ENCODE measurements around the gene LAMB3.

The LAMB3 gene

DNA sequence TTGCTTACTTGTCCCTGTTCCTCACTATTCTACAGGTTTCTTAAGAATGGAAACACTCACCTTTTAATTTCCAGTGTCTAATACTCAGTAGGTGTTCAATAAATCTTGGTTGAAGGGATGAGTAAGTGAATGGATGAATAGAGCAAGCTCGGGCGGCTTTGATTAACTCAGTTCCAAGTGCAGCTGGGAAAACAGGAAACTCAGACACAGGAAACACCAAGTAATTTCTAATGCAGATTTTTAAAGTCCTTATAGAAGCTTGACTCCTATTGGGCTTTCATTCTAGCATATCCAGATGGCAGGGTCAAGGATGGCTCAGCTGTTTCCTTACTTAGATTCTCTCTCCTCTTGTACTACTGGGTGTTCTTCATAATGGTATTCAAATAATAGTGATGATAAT is 54.7 kb downstream of the LAMB3 start:
- no peaks in the 10 kb centered on the region for H3K36me3 ChIP-seq (ENCODE audit: control insufficient read depth in 4 of 4, insufficient read depth in 4 of 4, low read length in 3 of 4)
- H3K27ac ChIP-seq (ENCODE audit: insufficient read depth in 1 of 2, low read depth in 1 of 2, low read length in 2 of 2, poor library complexity in 1 of 2, severe bottlenecking in 2 of 2) = no peak overlapping the region
- H3K9me3 ChIP-seq (ENCODE audit: control extremely low read depth in 1 of 5, control insufficient read depth in 4 of 5, insufficient read depth in 2 of 5, low read depth in 1 of 5, low read length in 4 of 5) = no peaks in the 10 kb centered on the region
- no peak for DNase-seq
- peaks cover 2 to 7% (median 4%) of the 10 kb centered on the region in 5 experiments for H3K27me3 ChIP-seq (replicated peaks in 2 of 5; ENCODE audit: control insufficient read depth in 4 of 5, insufficient read depth in 5 of 5, low read length in 4 of 5)
- ChIA-PET POLR2A (no interaction called here), CTCF (interaction anchor here (0.8 to 2.9 kb wide), 7 partner anchors 10 to 105 kb away, joined by 3 to 9 read pairs (median 3); no protein-coding TSS in a partner anchor)
- no peaks in the 10 kb centered on the region for H3K4me1 ChIP-seq (ENCODE audit: control extremely low read depth in 1 of 4, control insufficient read depth in 4 of 4, insufficient read depth in 4 of 4, low read length in 3 of 4)
- WGBS (ENCODE audit: insufficient coverage) = 70% methylated on average over 2 of the region's 2 CpGs
- no peak overlapping the region for H3K4me3 ChIP-seq (ENCODE audit: control insufficient read depth in 1 of 7, extremely low read depth in 1 of 7, insufficient read depth in 4 of 7, low read depth in 2 of 7, low read length in 6 of 7)

DNA sequence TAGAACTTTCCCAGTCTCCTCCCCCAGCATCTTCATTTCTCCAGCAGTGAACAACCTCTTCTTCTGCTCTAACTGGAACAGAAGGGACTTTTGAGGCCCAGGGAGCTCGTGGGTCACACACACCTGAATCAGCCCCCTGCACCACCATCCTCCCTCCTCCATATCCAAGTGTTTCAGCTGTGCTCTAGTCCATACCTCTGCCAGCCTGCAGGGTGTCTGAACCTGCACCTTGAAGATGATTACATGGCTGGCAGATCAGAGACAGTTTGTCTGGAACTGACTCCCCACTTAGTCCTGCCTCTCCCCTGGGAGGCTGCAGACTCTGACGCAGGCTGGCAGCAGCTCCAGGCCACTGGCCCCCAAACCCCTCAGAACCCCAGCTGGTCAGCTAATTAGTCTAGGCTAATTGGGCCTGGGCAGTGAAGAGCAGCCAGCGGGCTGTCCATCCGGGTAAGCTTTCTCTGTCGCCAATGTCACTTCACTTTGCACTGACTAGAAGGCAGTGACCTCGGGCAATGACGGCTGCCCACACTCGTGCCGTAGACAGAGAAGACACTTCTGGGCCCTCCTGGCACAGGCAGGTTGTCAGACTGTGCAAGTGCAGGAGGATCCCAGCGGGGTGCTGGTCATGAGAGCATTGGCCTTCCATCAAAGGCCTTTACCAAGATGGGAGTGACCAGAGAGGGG is 56.5 kb downstream of the LAMB3 start:
- WGBS (ENCODE audit: insufficient coverage) = 91% methylated on average over 10 of the region's 10 CpGs
- Histone ChIP-seq H3K9me3 (ENCODE audit: control extremely low read depth in 1 of 5, control insufficient read depth in 4 of 5, insufficient read depth in 2 of 5, low read depth in 1 of 5, low read length in 4 of 5) (no peaks in the 10 kb centered on the region), H3K27me3 (replicated peaks in 2 of 5; ENCODE audit: control insufficient read depth in 4 of 5, insufficient read depth in 5 of 5, low read length in 4 of 5) (peaks cover 2 to 8% (median 4%) of the 10 kb centered on the region in 5 experiments), H3K36me3 (ENCODE audit: control insufficient read depth in 4 of 4, insufficient read depth in 4 of 4, low read length in 3 of 4) (no peaks in the 10 kb centered on the region), H3K27ac (ENCODE audit: insufficient read depth in 1 of 2, low read depth in 1 of 2, low read length in 2 of 2, poor library complexity in 1 of 2, severe bottlenecking in 2 of 2) (no peak overlapping the region), H3K4me1 (ENCODE audit: control extremely low read depth in 1 of 4, control insufficient read depth in 4 of 4, insufficient read depth in 4 of 4, low read length in 3 of 4) (no peaks in the 10 kb centered on the region), H3K4me3 (ENCODE audit: control insufficient read depth in 1 of 7, extremely low read depth in 1 of 7, insufficient read depth in 4 of 7, low read depth in 2 of 7, low read length in 6 of 7) (no peak overlapping the region)
- POLR2A ChIA-PET = no interaction called here
- DNase-seq = no peak
- CTCF ChIA-PET = interaction anchor here (0.8 to 2.9 kb wide), 3 partner anchors 9 to 50 kb away, joined by 3 to 7 read pairs (median 3); no protein-coding TSS in a partner anchor

DNA sequence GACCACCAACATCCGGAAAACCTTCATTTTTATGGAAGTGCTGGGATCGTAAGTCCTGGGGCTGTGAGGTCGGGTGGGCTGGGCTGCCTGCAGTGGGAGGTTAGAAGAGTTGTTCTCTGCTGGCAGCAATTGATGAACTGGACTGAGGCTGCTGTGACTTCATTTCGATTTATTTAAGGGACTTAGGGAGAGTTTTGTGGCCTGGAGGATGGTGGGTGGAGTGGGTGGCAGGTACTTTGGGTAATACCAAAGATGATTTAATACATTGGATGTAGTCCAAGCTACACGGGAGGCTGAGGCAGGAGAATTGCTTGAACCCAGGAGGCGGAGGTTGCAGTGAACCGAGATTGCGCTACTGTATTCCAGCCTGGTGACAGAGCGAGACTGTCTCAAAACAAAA is 57.2 kb downstream of the LAMB3 start:
- POLR2A ChIA-PET = no interaction called here

DNA sequence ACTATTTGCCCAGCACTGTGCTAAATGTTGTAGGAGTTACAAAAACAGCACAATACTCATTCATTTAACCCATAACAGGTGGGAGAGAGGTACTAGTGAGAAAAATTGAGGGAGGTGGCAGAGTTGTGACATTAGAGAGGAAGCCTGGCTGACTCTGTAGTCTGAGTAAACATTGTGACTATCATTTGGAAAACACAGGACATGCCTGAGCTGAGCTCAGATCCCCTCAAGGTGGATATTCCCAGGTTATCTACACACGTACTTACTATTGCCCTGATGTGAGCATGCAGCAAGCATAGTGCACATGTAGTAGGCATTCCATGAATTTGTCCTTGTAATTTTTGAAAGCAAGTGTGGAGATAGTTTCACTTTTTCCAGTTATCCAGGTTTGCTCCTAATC is 57.8 kb downstream of the LAMB3 start:
- ChIA-PET CTCF (interaction anchor here (1.0 to 1.3 kb wide), 4 partner anchors 8 to 18 kb away, joined by 3 read pairs; partner anchors contain the start of gene CAMK1G), POLR2A (no interaction called here)

More for the DNA sequence above, 57.2 kb downstream of the LAMB3 start:
- no peak overlapping the region for H3K4me3 ChIP-seq (ENCODE audit: control insufficient read depth in 1 of 7, extremely low read depth in 1 of 7, insufficient read depth in 4 of 7, low read depth in 2 of 7, low read length in 6 of 7)
- no peak for DNase-seq
- H3K27me3 ChIP-seq (replicated peaks in 2 of 5; ENCODE audit: control insufficient read depth in 4 of 5, insufficient read depth in 5 of 5, low read length in 4 of 5) = peaks cover 0 to 7% (median 2%) of the 10 kb centered on the region in 5 experiments
- WGBS (ENCODE audit: insufficient coverage) = 82% methylated on average over 8 of the region's 9 CpGs
- CTCF ChIA-PET = interaction anchor here (0.8 to 1.3 kb wide), 3 partner anchors 8 to 51 kb away, joined by 3 read pairs; no protein-coding TSS in a partner anchor
- no peaks in the 10 kb centered on the region for H3K9me3 ChIP-seq (ENCODE audit: control extremely low read depth in 1 of 5, control insufficient read depth in 4 of 5, insufficient read depth in 2 of 5, low read depth in 1 of 5, low read length in 4 of 5)
- H3K36me3 ChIP-seq (ENCODE audit: control insufficient read depth in 4 of 4, insufficient read depth in 4 of 4, low read length in 3 of 4) = no peaks in the 10 kb centered on the region
- no peak overlapping the region for H3K27ac ChIP-seq (ENCODE audit: insufficient read depth in 1 of 2, low read depth in 1 of 2, low read length in 2 of 2, poor library complexity in 1 of 2, severe bottlenecking in 2 of 2)
- no peaks in the 10 kb centered on the region for H3K4me1 ChIP-seq (ENCODE audit: control extremely low read depth in 1 of 4, control insufficient read depth in 4 of 4, insufficient read depth in 4 of 4, low read length in 3 of 4)

DNA sequence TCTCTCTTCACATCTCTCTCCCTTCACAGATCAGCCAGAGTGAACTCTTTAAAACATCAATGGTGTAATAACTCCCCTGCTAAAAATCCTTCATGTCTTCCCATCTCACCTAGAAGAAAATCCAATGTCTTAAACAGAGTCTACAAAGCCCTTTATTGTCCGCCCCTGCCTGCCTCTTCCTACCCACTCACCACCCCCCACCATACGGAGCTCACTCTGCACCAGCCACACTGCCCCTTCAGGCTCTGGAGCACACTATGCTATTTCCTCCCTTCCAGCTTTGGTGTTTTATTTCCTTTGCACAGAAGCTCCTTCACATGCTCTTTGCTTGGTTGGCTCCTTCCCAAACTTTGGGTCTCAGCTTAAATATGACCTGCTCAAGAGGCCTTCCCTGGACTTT is 58.5 kb downstream of the LAMB3 start:
- CTCF ChIA-PET = interaction anchor here (1.0 to 1.1 kb wide), 2 partner anchors 10 to 11 kb away, joined by 3 read pairs; partner anchors contain the start of gene CAMK1G
- no peaks in the 10 kb centered on the region for H3K36me3 ChIP-seq (ENCODE audit: control insufficient read depth in 4 of 4, insufficient read depth in 4 of 4, low read length in 3 of 4)
- no peak overlapping the region for H3K4me3 ChIP-seq (ENCODE audit: control insufficient read depth in 1 of 7, extremely low read depth in 1 of 7, insufficient read depth in 4 of 7, low read depth in 2 of 7, low read length in 6 of 7)

More for the DNA sequence above, 57.8 kb downstream of the LAMB3 start:
- peaks cover 0 to 5% (median 0%) of the 10 kb centered on the region in 5 experiments for H3K27me3 ChIP-seq (replicated peaks in 2 of 5; ENCODE audit: control insufficient read depth in 4 of 5, insufficient read depth in 5 of 5, low read length in 4 of 5)
- no peak overlapping the region for H3K4me3 ChIP-seq (ENCODE audit: control insufficient read depth in 1 of 7, extremely low read depth in 1 of 7, insufficient read depth in 4 of 7, low read depth in 2 of 7, low read length in 6 of 7)
- 100% methylated on average over 1 of the region's 1 CpG for WGBS (ENCODE audit: insufficient coverage)
- no peak overlapping the region for H3K27ac ChIP-seq (ENCODE audit: insufficient read depth in 1 of 2, low read depth in 1 of 2, low read length in 2 of 2, poor library complexity in 1 of 2, severe bottlenecking in 2 of 2)
- no peaks in the 10 kb centered on the region for H3K9me3 ChIP-seq (ENCODE audit: control extremely low read depth in 1 of 5, control insufficient read depth in 4 of 5, insufficient read depth in 2 of 5, low read depth in 1 of 5, low read length in 4 of 5)
- no peak for DNase-seq
- no peaks in the 10 kb centered on the region for H3K4me1 ChIP-seq (ENCODE audit: control extremely low read depth in 1 of 4, control insufficient read depth in 4 of 4, insufficient read depth in 4 of 4, low read length in 3 of 4)
- no peaks in the 10 kb centered on the region for H3K36me3 ChIP-seq (ENCODE audit: control insufficient read depth in 4 of 4, insufficient read depth in 4 of 4, low read length in 3 of 4)

DNA sequence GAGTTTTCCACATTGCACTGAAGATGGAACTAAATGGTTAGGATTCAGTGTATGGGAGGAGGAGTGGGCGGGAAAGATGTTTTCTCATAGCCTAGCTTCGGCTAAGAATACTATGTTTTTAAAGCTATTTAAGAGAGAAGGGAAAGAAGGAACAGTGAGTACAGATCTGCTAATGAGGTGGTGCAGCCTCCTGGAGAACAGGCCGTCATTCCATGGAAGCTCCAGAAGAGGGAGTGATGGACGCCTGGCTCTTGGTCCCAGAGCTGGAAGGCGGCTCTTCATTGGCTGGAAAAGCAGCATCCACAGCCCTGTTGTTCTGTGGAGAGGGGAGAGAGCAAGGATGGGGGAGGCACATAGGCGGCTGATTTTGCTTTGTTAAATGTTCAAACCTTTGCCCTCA is 61.8 kb downstream of the LAMB3 start:
- POLR2A ChIA-PET = no interaction called here
- H3K4me1 ChIP-seq (ENCODE audit: control extremely low read depth in 1 of 4, control insufficient read depth in 4 of 4, insufficient read depth in 4 of 4, low read length in 3 of 4) = peaks cover 0 to 8% (median 4%) of the 10 kb centered on the region in 4 experiments
- H3K9me3 ChIP-seq (ENCODE audit: control extremely low read depth in 1 of 5, control insufficient read depth in 4 of 5, insufficient read depth in 2 of 5, low read depth in 1 of 5, low read length in 4 of 5) = no peaks in the 10 kb centered on the region
- H3K27me3 ChIP-seq (replicated peaks in 2 of 5; ENCODE audit: control insufficient read depth in 4 of 5, insufficient read depth in 5 of 5, low read length in 4 of 5) = peaks cover 4 to 27% (median 11%) of the 10 kb centered on the region in 5 experiments
- no peaks in the 10 kb centered on the region for H3K36me3 ChIP-seq (ENCODE audit: control insufficient read depth in 4 of 4, insufficient read depth in 4 of 4, low read length in 3 of 4)
- CTCF ChIA-PET = interaction anchor here (0.7 to 2.7 kb wide), 6 partner anchors 8 to 103 kb away, joined by 4 to 14 read pairs (median 6); no protein-coding TSS in a partner anchor
- H3K27ac ChIP-seq (ENCODE audit: insufficient read depth in 1 of 2, low read depth in 1 of 2, low read length in 2 of 2, poor library complexity in 1 of 2, severe bottlenecking in 2 of 2) = no peak overlapping the region
- H3K4me3 ChIP-seq (ENCODE audit: control insufficient read depth in 1 of 7, extremely low read depth in 1 of 7, insufficient read depth in 4 of 7, low read depth in 2 of 7, low read length in 6 of 7) = no peak overlapping the region
- 94% methylated on average over 5 of the region's 6 CpGs for WGBS (ENCODE audit: insufficient coverage)
- DNase-seq = no peak

More for the DNA sequence above, 58.5 kb downstream of the LAMB3 start:
- Histone ChIP-seq H3K4me1 (ENCODE audit: control extremely low read depth in 1 of 4, control insufficient read depth in 4 of 4, insufficient read depth in 4 of 4, low read length in 3 of 4) (no peaks in the 10 kb centered on the region), H3K9me3 (ENCODE audit: control extremely low read depth in 1 of 5, control insufficient read depth in 4 of 5, insufficient read depth in 2 of 5, low read depth in 1 of 5, low read length in 4 of 5) (no peaks in the 10 kb centered on the region), H3K27me3 (replicated peaks in 2 of 5; ENCODE audit: control insufficient read depth in 4 of 5, insufficient read depth in 5 of 5, low read length in 4 of 5) (peaks cover 0 to 7% (median 0%) of the 10 kb centered on the region in 5 experiments), H3K27ac (ENCODE audit: insufficient read depth in 1 of 2, low read depth in 1 of 2, low read length in 2 of 2, poor library complexity in 1 of 2, severe bottlenecking in 2 of 2) (no peak overlapping the region)
- POLR2A ChIA-PET = no interaction called here
- WGBS (ENCODE audit: insufficient coverage) = 50% methylated on average over 2 of the region's 2 CpGs
- DNase-seq = no peak

DNA sequence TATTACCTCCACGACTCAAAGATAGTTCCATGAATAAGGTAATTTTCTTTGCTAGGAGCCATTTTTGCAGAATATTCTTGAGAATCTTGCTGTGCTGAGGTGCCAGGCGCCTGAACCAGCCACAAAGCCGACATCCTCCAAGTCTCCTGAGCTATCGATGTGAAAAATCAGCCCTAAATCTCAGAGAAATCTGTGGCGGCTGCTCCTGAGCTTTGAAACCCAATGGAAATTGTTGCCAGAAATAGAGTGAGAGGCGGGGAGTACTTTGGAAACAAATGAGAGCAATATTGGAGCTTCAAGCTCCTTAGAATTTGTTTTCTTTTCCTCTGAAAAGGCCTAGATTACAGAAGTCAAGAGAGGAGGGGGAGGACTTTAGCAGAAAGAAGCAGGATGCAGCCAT is 62.4 kb downstream of the LAMB3 start:
- Histone ChIP-seq H3K4me1 (ENCODE audit: control extremely low read depth in 1 of 4, control insufficient read depth in 4 of 4, insufficient read depth in 4 of 4, low read length in 3 of 4) (peaks cover 0 to 11% (median 5%) of the 10 kb centered on the region in 4 experiments), H3K27ac (ENCODE audit: insufficient read depth in 1 of 2, low read depth in 1 of 2, low read length in 2 of 2, poor library complexity in 1 of 2, severe bottlenecking in 2 of 2) (no peak overlapping the region), H3K27me3 (replicated peaks in 2 of 5; ENCODE audit: control insufficient read depth in 4 of 5, insufficient read depth in 5 of 5, low read length in 4 of 5) (peaks cover 9 to 32% (median 17%) of the 10 kb centered on the region in 5 experiments), H3K9me3 (ENCODE audit: control extremely low read depth in 1 of 5, control insufficient read depth in 4 of 5, insufficient read depth in 2 of 5, low read depth in 1 of 5, low read length in 4 of 5) (no peaks in the 10 kb centered on the region), H3K36me3 (ENCODE audit: control insufficient read depth in 4 of 4, insufficient read depth in 4 of 4, low read length in 3 of 4) (no peaks in the 10 kb centered on the region), H3K4me3 (ENCODE audit: control insufficient read depth in 1 of 7, extremely low read depth in 1 of 7, insufficient read depth in 4 of 7, low read depth in 2 of 7, low read length in 6 of 7) (no peak overlapping the region)
- POLR2A ChIA-PET = no interaction called here
- 93% methylated on average over 5 of the region's 6 CpGs for WGBS (ENCODE audit: insufficient coverage)
- no peak for DNase-seq
- CTCF ChIA-PET = interaction anchor here (1.4 to 2.7 kb wide), 5 partner anchors 10 to 103 kb away, joined by 4 to 14 read pairs (median 6); no protein-coding TSS in a partner anchor
